Measurements from ENCODE around the gene ZBTB20. TPM values are rescaled to one million over a fixed set of nuclear protein-coding genes. Genes with fewer than 3 reads are reported as not detected.

ZBTB20 gene
- total RNA-seq, 1 donor from 2014 or later = 19.1 TPM

DNA sequence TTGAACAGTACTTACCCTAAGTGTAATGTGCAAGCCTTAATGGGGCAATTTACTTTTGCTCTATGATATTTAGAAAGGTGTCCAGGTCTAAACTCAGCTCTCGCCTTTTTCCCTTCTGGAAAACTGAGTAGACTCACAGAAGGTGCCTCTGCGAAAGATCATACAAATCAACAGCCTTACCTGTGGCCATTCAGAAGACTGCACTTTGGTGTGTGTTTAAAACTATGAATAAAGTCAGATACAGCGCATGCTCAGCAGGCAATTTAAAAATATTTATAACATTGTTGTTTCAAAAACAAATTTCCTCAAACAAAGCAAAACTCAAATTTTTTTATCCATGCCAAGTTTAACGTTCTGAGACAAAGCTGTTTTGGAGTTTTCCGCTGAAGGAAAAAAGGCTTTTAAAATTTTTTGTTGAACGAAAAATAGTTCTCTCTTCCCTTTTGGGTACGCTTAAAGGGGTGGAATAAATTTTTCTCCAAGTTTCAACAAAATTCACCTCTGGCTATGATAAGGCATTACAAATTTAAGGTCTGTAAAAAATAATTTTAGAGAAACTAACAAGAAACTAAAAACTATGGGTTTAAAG is 697.0 kb downstream of the ZBTB20 start:
- H3K4me1 Mint-ChIP-seq (ENCODE audit: unreplicated experiment) = peaks cover 11% of the 10 kb centered on the region

DNA sequence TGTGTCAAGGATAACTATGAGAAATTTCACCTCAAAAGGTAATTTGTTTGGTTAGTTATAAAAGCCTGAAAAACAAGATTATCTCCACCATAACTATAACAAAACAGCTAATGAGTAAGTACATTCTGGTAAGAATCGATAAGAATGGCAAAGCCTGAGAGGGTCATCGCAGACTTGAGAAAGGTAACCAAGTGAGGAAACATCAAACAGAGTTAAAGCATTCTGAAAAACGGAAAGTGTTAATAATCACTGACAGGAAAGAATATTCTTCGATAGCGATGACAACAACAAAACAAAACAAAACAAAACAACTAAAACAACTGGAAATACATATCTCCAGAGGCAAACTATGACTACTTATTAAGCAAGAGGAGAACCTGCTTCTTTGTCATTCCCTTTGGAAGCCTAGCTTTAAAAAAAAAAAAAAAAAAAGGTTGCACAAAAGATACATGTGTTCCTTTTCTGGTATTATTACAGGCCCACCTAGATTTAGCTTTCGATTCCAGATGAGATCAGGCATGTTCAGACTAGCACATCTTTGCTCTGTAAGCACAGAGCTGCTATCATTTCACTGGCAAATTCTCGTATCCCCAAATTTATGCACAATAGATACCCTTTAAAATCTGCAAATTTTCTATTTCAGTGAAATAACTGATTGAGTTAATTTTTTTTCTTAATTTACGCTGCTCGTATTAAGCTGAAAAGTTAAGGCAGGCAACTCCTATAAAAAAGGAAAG is 697.6 kb downstream of the ZBTB20 start:
- Mint-ChIP-seq H3K4me3 (ENCODE audit: unreplicated experiment) (no peak overlapping the region), H3K27ac (ENCODE audit: unreplicated experiment) (no peak overlapping the region), H3K9me3 (ENCODE audit: unreplicated experiment) (no peaks in the 10 kb centered on the region), H3K27me3 (ENCODE audit: unreplicated experiment) (peaks cover 33% of the 10 kb centered on the region), H3K4me1 (ENCODE audit: unreplicated experiment) (peaks cover 11% of the 10 kb centered on the region), H3K36me3 (ENCODE audit: unreplicated experiment) (peaks cover 2% of the 10 kb centered on the region)
- DNase-seq (ENCODE audit: extremely low spot score, unreplicated experiment) = no peak
- TF ChIP-seq, protein P1, sequence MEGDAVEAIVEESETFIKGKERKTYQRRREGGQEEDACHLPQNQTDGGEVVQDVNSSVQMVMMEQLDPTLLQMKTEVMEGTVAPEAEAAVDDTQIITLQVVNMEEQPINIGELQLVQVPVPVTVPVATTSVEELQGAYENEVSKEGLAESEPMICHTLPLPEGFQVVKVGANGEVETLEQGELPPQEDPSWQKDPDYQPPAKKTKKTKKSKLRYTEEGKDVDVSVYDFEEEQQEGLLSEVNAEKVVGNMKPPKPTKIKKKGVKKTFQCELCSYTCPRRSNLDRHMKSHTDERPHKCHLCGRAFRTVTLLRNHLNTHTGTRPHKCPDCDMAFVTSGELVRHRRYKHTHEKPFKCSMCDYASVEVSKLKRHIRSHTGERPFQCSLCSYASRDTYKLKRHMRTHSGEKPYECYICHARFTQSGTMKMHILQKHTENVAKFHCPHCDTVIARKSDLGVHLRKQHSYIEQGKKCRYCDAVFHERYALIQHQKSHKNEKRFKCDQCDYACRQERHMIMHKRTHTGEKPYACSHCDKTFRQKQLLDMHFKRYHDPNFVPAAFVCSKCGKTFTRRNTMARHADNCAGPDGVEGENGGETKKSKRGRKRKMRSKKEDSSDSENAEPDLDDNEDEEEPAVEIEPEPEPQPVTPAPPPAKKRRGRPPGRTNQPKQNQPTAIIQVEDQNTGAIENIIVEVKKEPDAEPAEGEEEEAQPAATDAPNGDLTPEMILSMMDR (IDR thresholded peaks at IDR 0.05) = no peak

More for the DNA sequence above, 697.0 kb downstream of the ZBTB20 start:
- no peaks in the 10 kb centered on the region for H3K9me3 Mint-ChIP-seq (ENCODE audit: unreplicated experiment)
- no peak for DNase-seq (ENCODE audit: extremely low spot score, unreplicated experiment)
- H3K36me3 Mint-ChIP-seq (ENCODE audit: unreplicated experiment) = peaks cover 2% of the 10 kb centered on the region
- H3K27ac Mint-ChIP-seq (ENCODE audit: unreplicated experiment) = no peak overlapping the region
- H3K27me3 Mint-ChIP-seq (ENCODE audit: unreplicated experiment) = peaks cover 33% of the 10 kb centered on the region
- H3K4me3 Mint-ChIP-seq (ENCODE audit: unreplicated experiment) = no peak overlapping the region
- TF ChIP-seq, protein P1 (IDR thresholded peaks at IDR 0.05) = no peak

- Mint-ChIP-seq H3K4me3 (ENCODE audit: unreplicated experiment) (no peak overlapping the region), H3K9me3 (ENCODE audit: unreplicated experiment) (no peaks in the 10 kb centered on the region), H3K36me3 (ENCODE audit: unreplicated experiment) (peaks cover 2% of the 10 kb centered on the region), H3K27me3 (ENCODE audit: unreplicated experiment) (peaks cover 27% of the 10 kb centered on the region), H3K27ac (ENCODE audit: unreplicated experiment) (no peak overlapping the region), H3K4me1 (ENCODE audit: unreplicated experiment) (peaks cover 13% of the 10 kb centered on the region)
- TF ChIP-seq, protein P1 (IDR thresholded peaks at IDR 0.05) = no peak
- no peak for DNase-seq (ENCODE audit: extremely low spot score, unreplicated experiment)
Measured at GRCh38 chr3:114447950-114448479, 699.1 kb downstream of the ZBTB20 start.

- no peak overlapping the region for H3K27ac Mint-ChIP-seq (ENCODE audit: unreplicated experiment)
- H3K36me3 Mint-ChIP-seq (ENCODE audit: unreplicated experiment) = peaks cover 2% of the 10 kb centered on the region
- no peak for DNase-seq (ENCODE audit: extremely low spot score, unreplicated experiment)
- H3K9me3 Mint-ChIP-seq (ENCODE audit: unreplicated experiment) = no peaks in the 10 kb centered on the region
- peaks cover 18% of the 10 kb centered on the region for H3K4me1 Mint-ChIP-seq (ENCODE audit: unreplicated experiment)
- peaks cover 26% of the 10 kb centered on the region for H3K27me3 Mint-ChIP-seq (ENCODE audit: unreplicated experiment)
- no peak overlapping the region for H3K4me3 Mint-ChIP-seq (ENCODE audit: unreplicated experiment)
- TF ChIP-seq, protein P1 (IDR thresholded peaks at IDR 0.05) = no peak
Measured at GRCh38 chr3:114447545-114447944, 699.5 kb downstream of the ZBTB20 start.

- no peaks in the 10 kb centered on the region for H3K9me3 Mint-ChIP-seq (ENCODE audit: unreplicated experiment)
- H3K4me3 Mint-ChIP-seq (ENCODE audit: unreplicated experiment) = no peak overlapping the region
- peaks cover 22% of the 10 kb centered on the region for H3K27me3 Mint-ChIP-seq (ENCODE audit: unreplicated experiment)
- peaks cover 23% of the 10 kb centered on the region for H3K4me1 Mint-ChIP-seq (ENCODE audit: unreplicated experiment)
- H3K27ac Mint-ChIP-seq (ENCODE audit: unreplicated experiment) = no peak overlapping the region
- TF ChIP-seq, protein P1 (IDR thresholded peaks at IDR 0.05) = no peak
- no peak for DNase-seq (ENCODE audit: extremely low spot score, unreplicated experiment)
- H3K36me3 Mint-ChIP-seq (ENCODE audit: unreplicated experiment) = peaks cover 2% of the 10 kb centered on the region
Measured at GRCh38 chr3:114446600-114446999, 700.5 kb downstream of the ZBTB20 start.
